Measurements from ENCODE around the gene CACNA1B.

The CACNA1B gene

GRCh38 chr9:138053321-138053868 is 175.8 kb downstream of the CACNA1B start:
- no peak for DNase-seq (ENCODE audit: low read depth)

- no peak for DNase-seq (ENCODE audit: low read depth)
These were observed 176.6 kb downstream of the CACNA1B start for GRCh38 chr9:138053996-138054752.

GRCh38 chr9:138057726-138058125 is 180.1 kb downstream of the CACNA1B start:
- no peak for DNase-seq (ENCODE audit: low read depth)

GRCh38 chr9:138058181-138058580 is 180.6 kb downstream of the CACNA1B start:
- DNase-seq (ENCODE audit: low read depth) = no peak

- no peak for DNase-seq (ENCODE audit: low read depth)
These were observed 181.6 kb downstream of the CACNA1B start for GRCh38 chr9:138059196-138059595.

- no peak for DNase-seq (ENCODE audit: low read depth)
These were observed 182.8 kb downstream of the CACNA1B start for GRCh38 chr9:138060365-138060764.

- DNase-seq (ENCODE audit: low read depth) = no peak
These were observed 183.3 kb downstream of the CACNA1B start for GRCh38 chr9:138060881-138061280.

GRCh38 chr9:138061631-138062030 is 184.0 kb downstream of the CACNA1B start:
- no peak for DNase-seq (ENCODE audit: low read depth)

- no peak for DNase-seq (ENCODE audit: low read depth)
These were observed 184.6 kb downstream of the CACNA1B start for GRCh38 chr9:138062196-138062595.

GRCh38 chr9:138063033-138063432 is 185.5 kb downstream of the CACNA1B start:
- no peak for DNase-seq (ENCODE audit: low read depth)

- DNase-seq (ENCODE audit: low read depth) = no peak
These were observed 186.2 kb downstream of the CACNA1B start for GRCh38 chr9:138063785-138064184.

- DNase-seq (ENCODE audit: low read depth) = no peak
These were observed 187.0 kb downstream of the CACNA1B start for GRCh38 chr9:138064547-138064946.

GRCh38 chr9:138065287-138065686 is 187.7 kb downstream of the CACNA1B start:
- no peak for DNase-seq (ENCODE audit: low read depth)

GRCh38 chr9:138066049-138066448 is 188.5 kb downstream of the CACNA1B start:
- DNase-seq (ENCODE audit: low read depth) = no peak

GRCh38 chr9:138067613-138068367 is 190.2 kb downstream of the CACNA1B start:
- no peak for DNase-seq (ENCODE audit: low read depth)

GRCh38 chr9:138068601-138069035 is 191.0 kb downstream of the CACNA1B start:
- no peak for DNase-seq (ENCODE audit: low read depth)

GRCh38 chr9:138069731-138070456 is 192.3 kb downstream of the CACNA1B start:
- no peak for DNase-seq (ENCODE audit: low read depth)

GRCh38 chr9:138070815-138071214 is 193.2 kb downstream of the CACNA1B start:
- no peak for DNase-seq (ENCODE audit: low read depth)

- DNase-seq (ENCODE audit: low read depth) = no peak
These were observed 193.7 kb downstream of the CACNA1B start for GRCh38 chr9:138071292-138071691.

GRCh38 chr9:138071731-138072130 is 194.1 kb downstream of the CACNA1B start:
- no peak for DNase-seq (ENCODE audit: low read depth)

- DNase-seq (ENCODE audit: low read depth) = no peak
These were observed 194.7 kb downstream of the CACNA1B start for GRCh38 chr9:138072161-138072842.

GRCh38 chr9:138072897-138073296 is 195.3 kb downstream of the CACNA1B start:
- DNase-seq (ENCODE audit: low read depth) = no peak

Data from non-pigmented ciliary epithelial cell (primary cell).